HepG2 (cell line): ENCODE data around the gene NFE2L1. TPM values are rescaled to one million over a fixed set of nuclear protein-coding genes. Genes with fewer than 3 reads are reported as not detected.

ENCODE experiments used
- BORCS8-MEF2B ChIP-seq: sonication (generic); formaldehyde crosslinking; IDR thresholded peaks from 2 replicates; pipeline ENCODE4 v1.8.0; 2022; ENCODE audit warnings: mild to moderate bottlenecking, missing genetic modification reagents
- ELF3 ChIP-seq: IDR thresholded peaks from 2 replicates; pipeline ENCODE4 v1.6.1; 2016; ENCODE audit warnings: missing genetic modification reagents, missing compliant biosample characterization
- HIC2 ChIP-seq: sonication (generic); formaldehyde crosslinking; IDR thresholded peaks from 2 replicates; pipeline ENCODE4 v1.9.0; 2022; ENCODE audit warnings: low read depth, missing genetic modification reagents
- HNF4G ChIP-seq, 2 experiments: sonication (generic) in 1 of 2; formaldehyde crosslinking in 1 of 2; IDR thresholded peaks; 2 replicates each; pipeline versions ENCODE4 v1.4.0 to v1.6.1; 2011 to 2020; ENCODE audit warnings: borderline replicate concordance in 2 of 2, low read depth in 2 of 2, mild to moderate bottlenecking in 2 of 2, low read length in 1 of 2, missing genetic modification reagents in 1 of 2, moderate library complexity in 1 of 2
- MED13 ChIP-seq: sonication (generic); formaldehyde crosslinking; IDR thresholded peaks from 2 replicates; pipeline ENCODE4 v1.5.0; 2020; ENCODE audit warnings: missing genetic modification reagents
- ZFP37 ChIP-seq: sonication (generic); formaldehyde crosslinking; IDR thresholded peaks from 2 replicates; pipeline ENCODE4 v1.4.0; 2020; ENCODE audit warnings: missing genetic modification reagents, borderline replicate concordance
- ZNF101 ChIP-seq: sonication (generic); formaldehyde crosslinking; IDR thresholded peaks from 2 replicates; pipeline ENCODE4 v1.4.0; 2020; ENCODE audit warnings: mild to moderate bottlenecking, low read depth, missing genetic modification reagents, borderline replicate concordance
- ZNF34 ChIP-seq: sonication (generic); formaldehyde crosslinking; IDR thresholded peaks from 2 replicates; pipeline ENCODE4 v1.4.0; 2020; ENCODE audit warnings: mild to moderate bottlenecking, missing genetic modification reagents, borderline replicate concordance
- ZSCAN31 ChIP-seq: sonication (generic); formaldehyde crosslinking; IDR thresholded peaks from 2 replicates; pipeline ENCODE4 v1.5.0; 2020; ENCODE audit warnings: low read depth, mild to moderate bottlenecking, missing genetic modification reagents
- ZUFSP ChIP-seq: sonication (generic); formaldehyde crosslinking; IDR thresholded peaks from 2 replicates; pipeline ENCODE4 v1.9.0; 2021; ENCODE audit warnings: missing genetic modification reagents, mild to moderate bottlenecking, borderline replicate concordance
- polyA plus RNA-seq, 8 experiments: library from polyadenylated mRNA; depleted of rRNA in 3 of 8; stranded (reverse) in 7 of 8; unstranded in 1 of 8; fragments of >200 nt; fragmentation: Illumina TruSeq in 4 of 8; extraction: Trizol in 4 of 8; gene quantifications; 2 replicates each; pipeline versions ENCODE4 v1.2.1 to v1.2.3, GENCODE V29; 2011 to 2016; ENCODE audit warnings: low read depth in 4 of 8, missing spikeins in 1 of 8, mixed read lengths in 1 of 8; ENCODE audit not compliant: insufficient read depth in 1 of 8
- total RNA-seq, 5 experiments: library from RNA; depleted of rRNA; stranded (reverse); fragments of >200 nt; fragmentation: Illumina TruSeq; extraction: Trizol; gene quantifications; 2 replicates each; pipeline ENCODE4 v1.2.3, GENCODE V29; 2016; ENCODE audit warnings: low read depth in 1 of 5
- TF ChIP-seq, protein P1 (sequence below), 2 experiments: IDR thresholded peaks; 2 replicates each; pipeline ENCODE4 v1.6.1; 2011 to 2012; ENCODE audit warnings: low read length in 2 of 2, borderline replicate concordance in 1 of 2, low read depth in 1 of 2, mild to moderate bottlenecking in 1 of 2, moderate library complexity in 1 of 2
- TF ChIP-seq, protein P2 (sequence below): sonication (generic); formaldehyde crosslinking; IDR thresholded peaks from 2 replicates; pipeline ENCODE4 v1.4.0; 2020; ENCODE audit warnings: missing genetic modification reagents
- TF ChIP-seq, protein P3 (sequence below): sonication (generic); formaldehyde crosslinking; IDR thresholded peaks from 2 replicates; pipeline ENCODE4 v1.5.0; 2020; ENCODE audit warnings: missing genetic modification reagents

NFE2L1 gene
- total and polyA plus RNA-seq, 2 of the 13 experiments (the other 11 are each of a cell fraction or from before 2014, with no cell fraction given), result 67.0 to 234 TPM

DNA sequence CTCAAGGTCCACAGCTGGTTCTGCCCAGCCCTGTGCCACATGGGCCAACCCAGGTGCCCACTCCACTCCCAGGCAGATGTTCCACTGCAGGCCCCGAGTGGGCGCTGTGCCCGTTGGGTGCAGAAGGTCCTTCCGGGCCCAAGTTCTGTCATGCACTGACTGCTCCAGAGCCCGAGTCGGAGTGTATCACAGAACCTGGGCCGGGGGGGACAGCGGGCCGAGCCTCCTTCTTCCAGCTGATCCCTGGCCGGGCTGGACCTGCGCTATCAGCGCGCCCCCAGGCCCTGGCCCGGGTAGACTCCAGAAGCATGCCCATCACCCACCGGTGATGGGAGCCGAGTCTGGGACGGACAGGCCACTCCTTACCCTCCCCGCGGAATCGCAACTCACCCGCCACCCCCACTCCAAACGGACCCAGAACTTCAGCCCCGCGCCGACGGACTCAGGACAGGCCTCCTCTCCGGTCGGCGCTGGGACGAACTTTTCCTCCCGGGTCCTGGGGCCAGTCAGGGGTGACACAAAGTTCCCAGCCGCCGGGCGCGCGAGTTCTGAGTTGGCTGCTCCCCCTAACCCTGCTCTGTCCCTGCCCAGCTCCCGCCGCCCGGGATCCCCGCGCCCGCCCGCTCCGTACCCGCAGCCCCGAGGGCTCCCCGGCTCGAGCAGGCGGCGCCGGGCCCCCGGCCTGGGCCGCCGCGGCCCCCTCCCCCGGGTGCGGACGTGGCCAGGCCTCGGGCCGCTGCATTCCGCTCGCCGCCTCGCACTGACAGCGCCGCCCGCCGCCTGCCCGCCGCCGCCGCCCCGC is 10.9 kb upstream of the NFE2L1 start, which contains the start of gene COPZ2 (continued):
- TF ChIP-seq, protein P1, sequence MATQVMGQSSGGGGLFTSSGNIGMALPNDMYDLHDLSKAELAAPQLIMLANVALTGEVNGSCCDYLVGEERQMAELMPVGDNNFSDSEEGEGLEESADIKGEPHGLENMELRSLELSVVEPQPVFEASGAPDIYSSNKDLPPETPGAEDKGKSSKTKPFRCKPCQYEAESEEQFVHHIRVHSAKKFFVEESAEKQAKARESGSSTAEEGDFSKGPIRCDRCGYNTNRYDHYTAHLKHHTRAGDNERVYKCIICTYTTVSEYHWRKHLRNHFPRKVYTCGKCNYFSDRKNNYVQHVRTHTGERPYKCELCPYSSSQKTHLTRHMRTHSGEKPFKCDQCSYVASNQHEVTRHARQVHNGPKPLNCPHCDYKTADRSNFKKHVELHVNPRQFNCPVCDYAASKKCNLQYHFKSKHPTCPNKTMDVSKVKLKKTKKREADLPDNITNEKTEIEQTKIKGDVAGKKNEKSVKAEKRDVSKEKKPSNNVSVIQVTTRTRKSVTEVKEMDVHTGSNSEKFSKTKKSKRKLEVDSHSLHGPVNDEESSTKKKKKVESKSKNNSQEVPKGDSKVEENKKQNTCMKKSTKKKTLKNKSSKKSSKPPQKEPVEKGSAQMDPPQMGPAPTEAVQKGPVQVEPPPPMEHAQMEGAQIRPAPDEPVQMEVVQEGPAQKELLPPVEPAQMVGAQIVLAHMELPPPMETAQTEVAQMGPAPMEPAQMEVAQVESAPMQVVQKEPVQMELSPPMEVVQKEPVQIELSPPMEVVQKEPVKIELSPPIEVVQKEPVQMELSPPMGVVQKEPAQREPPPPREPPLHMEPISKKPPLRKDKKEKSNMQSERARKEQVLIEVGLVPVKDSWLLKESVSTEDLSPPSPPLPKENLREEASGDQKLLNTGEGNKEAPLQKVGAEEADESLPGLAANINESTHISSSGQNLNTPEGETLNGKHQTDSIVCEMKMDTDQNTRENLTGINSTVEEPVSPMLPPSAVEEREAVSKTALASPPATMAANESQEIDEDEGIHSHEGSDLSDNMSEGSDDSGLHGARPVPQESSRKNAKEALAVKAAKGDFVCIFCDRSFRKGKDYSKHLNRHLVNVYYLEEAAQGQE (IDR thresholded peaks at IDR 0.05; ENCODE audit: borderline replicate concordance in 1 of 2, low read depth in 1 of 2, low read length in 2 of 2), result no peak
- TF ChIP-seq, protein P2, sequence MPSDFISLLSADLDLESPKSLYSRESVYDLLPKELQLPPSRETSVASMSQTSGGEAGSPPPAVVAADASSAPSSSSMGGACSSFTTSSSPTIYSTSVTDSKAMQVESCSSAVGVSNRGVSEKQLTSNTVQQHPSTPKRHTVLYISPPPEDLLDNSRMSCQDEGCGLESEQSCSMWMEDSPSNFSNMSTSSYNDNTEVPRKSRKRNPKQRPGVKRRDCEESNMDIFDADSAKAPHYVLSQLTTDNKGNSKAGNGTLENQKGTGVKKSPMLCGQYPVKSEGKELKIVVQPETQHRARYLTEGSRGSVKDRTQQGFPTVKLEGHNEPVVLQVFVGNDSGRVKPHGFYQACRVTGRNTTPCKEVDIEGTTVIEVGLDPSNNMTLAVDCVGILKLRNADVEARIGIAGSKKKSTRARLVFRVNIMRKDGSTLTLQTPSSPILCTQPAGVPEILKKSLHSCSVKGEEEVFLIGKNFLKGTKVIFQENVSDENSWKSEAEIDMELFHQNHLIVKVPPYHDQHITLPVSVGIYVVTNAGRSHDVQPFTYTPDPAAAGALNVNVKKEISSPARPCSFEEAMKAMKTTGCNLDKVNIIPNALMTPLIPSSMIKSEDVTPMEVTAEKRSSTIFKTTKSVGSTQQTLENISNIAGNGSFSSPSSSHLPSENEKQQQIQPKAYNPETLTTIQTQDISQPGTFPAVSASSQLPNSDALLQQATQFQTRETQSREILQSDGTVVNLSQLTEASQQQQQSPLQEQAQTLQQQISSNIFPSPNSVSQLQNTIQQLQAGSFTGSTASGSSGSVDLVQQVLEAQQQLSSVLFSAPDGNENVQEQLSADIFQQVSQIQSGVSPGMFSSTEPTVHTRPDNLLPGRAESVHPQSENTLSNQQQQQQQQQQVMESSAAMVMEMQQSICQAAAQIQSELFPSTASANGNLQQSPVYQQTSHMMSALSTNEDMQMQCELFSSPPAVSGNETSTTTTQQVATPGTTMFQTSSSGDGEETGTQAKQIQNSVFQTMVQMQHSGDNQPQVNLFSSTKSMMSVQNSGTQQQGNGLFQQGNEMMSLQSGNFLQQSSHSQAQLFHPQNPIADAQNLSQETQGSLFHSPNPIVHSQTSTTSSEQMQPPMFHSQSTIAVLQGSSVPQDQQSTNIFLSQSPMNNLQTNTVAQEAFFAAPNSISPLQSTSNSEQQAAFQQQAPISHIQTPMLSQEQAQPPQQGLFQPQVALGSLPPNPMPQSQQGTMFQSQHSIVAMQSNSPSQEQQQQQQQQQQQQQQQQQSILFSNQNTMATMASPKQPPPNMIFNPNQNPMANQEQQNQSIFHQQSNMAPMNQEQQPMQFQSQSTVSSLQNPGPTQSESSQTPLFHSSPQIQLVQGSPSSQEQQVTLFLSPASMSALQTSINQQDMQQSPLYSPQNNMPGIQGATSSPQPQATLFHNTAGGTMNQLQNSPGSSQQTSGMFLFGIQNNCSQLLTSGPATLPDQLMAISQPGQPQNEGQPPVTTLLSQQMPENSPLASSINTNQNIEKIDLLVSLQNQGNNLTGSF, result no peak
- peak; percentile 77; the same call in 1 of the 2 replicates for TF ChIP-seq ZNF34 (CRISPR knock-in tag)
- TF ChIP-seq MED13, result no peak
- 0 out of 2 replicates have a peak, but pooled peaks have one; percentile 10 for TF ChIP-seq ELF3 (CRISPR knock-in tag)
- peak; percentile 17; the same call in 1 of the 2 replicates for TF ChIP-seq ZSCAN31 (CRISPR knock-in tag)
- TF ChIP-seq HIC2, result peak; percentile 99
- TF ChIP-seq, protein P3, sequence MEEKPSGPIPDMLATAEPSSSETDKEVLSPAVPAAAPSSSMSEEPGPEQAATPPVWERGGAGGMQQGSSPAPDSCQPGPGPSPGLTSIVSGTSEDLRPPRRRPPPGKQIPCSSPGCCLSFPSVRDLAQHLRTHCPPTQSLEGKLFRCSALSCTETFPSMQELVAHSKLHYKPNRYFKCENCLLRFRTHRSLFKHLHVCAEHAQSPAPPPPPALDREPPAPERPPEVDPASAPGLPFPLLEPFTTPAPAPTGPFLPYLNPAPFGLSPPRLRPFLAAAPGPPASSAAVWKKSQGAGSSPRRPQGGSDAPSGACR, result 0 out of 2 replicates have a peak, but pooled peaks have one; percentile 54
- no peak for TF ChIP-seq ZFP37 (CRISPR knock-in tag)
- TF ChIP-seq HNF4G (IDR thresholded peaks at IDR 0.05; ENCODE audit: borderline replicate concordance, low read depth, low read length), result no peak
- peak; percentile 74; the same call in 1 of the 2 replicates for TF ChIP-seq HNF4G (CRISPR knock-in tag; IDR thresholded peaks at IDR 0.05; ENCODE audit: borderline replicate concordance, low read depth)
- no peak for TF ChIP-seq ZUFSP (CRISPR knock-in tag)
- 0 out of 2 replicates have a peak, but pooled peaks have one; percentile 37 for TF ChIP-seq BORCS8-MEF2B (CRISPR knock-in tag)
- TF ChIP-seq ZNF101 (CRISPR knock-in tag), result no peak
